ENCODE measurements around the gene VEZT. TPM values are rescaled to one million over a fixed set of nuclear protein-coding genes. Genes with fewer than 3 reads are reported as not detected.

VEZT gene
- total RNA-seq, 4 donors from 2014 or later, result 101 to 186 (median 160) TPM

GRCh38 chr12:95177201-95177768, 40.3 kb upstream of the VEZT start:
- TF ChIP-seq POLR2A (IDR thresholded peaks at IDR 0.05) (no peak), CTCF (IDR thresholded peaks at IDR 0.05) (no peak)
- no peak for DNase-seq
- intact Hi-C loops (cut with DNase I), result no loop called here
- H3K4me3 ChIP-seq (replicated peaks in 1 of 3), result no peak overlapping the region
- no peaks in the 10 kb centered on the region for H3K27me3 ChIP-seq
- peaks cover 10 to 11% of the 10 kb centered on the region in 2 donors for H3K4me1 ChIP-seq
- WGBS, 2 donors, result 89 to 99% methylated on average over 2 of the region's 2 CpGs
- H3K9me3 ChIP-seq, result no peaks in the 10 kb centered on the region
- H3K27ac ChIP-seq, result no peak overlapping the region
- H3K36me3 ChIP-seq, result no peaks in the 10 kb centered on the region

GRCh38 chr12:95178136-95178535, 39.5 kb upstream of the VEZT start:
- 83 to 98% methylated on average over 4 of the region's 4 CpGs for WGBS, 2 donors
- Histone ChIP-seq H3K27me3 (no peaks in the 10 kb centered on the region), H3K36me3 (no peaks in the 10 kb centered on the region), H3K27ac (no peak overlapping the region), H3K9me3 (no peaks in the 10 kb centered on the region), H3K4me3 (replicated peaks in 1 of 3) (no peak overlapping the region), H3K4me1 (peaks cover 8 to 9% of the 10 kb centered on the region in 2 donors)
- TF ChIP-seq POLR2A (IDR thresholded peaks at IDR 0.05), result no peak
- TF ChIP-seq CTCF (IDR thresholded peaks at IDR 0.05), result no peak
- DNase-seq, result no peak
- intact Hi-C loops (cut with DNase I), result no loop called here

- no peaks in the 10 kb centered on the region for H3K36me3 ChIP-seq
- 71 to 74% methylated on average over 5 of the region's 5 CpGs for WGBS, 2 donors
- H3K27me3 ChIP-seq, result no peaks in the 10 kb centered on the region
- no peak overlapping the region for H3K27ac ChIP-seq
- no peaks in the 10 kb centered on the region for H3K4me1 ChIP-seq
- no peak overlapping the region for H3K4me3 ChIP-seq (replicated peaks in 1 of 3)
- no peak for DNase-seq
- intact Hi-C loops (cut with DNase I), result no loop called here
- H3K9me3 ChIP-seq, result no peaks in the 10 kb centered on the region
- TF ChIP-seq CTCF (IDR thresholded peaks at IDR 0.05) (no peak), POLR2A (IDR thresholded peaks at IDR 0.05) (no peak)
These were observed 38.6 kb upstream of the VEZT start for GRCh38 chr12:95179011-95179410.

- Histone ChIP-seq H3K27ac (no peak overlapping the region), H3K27me3 (no peaks in the 10 kb centered on the region), H3K4me1 (no peaks in the 10 kb centered on the region), H3K4me3 (replicated peaks in 1 of 3) (no peak overlapping the region), H3K36me3 (no peaks in the 10 kb centered on the region), H3K9me3 (no peaks in the 10 kb centered on the region)
- no peak for DNase-seq
- TF ChIP-seq CTCF (IDR thresholded peaks at IDR 0.05), result no peak
- intact Hi-C loops (cut with DNase I), result no loop called here
- 85 to 93% methylated on average over 2 of the region's 2 CpGs for WGBS, 2 donors
These were observed 36.5 kb upstream of the VEZT start for GRCh38 chr12:95181103-95181502.

GRCh38 chr12:95182868-95183415, 34.7 kb upstream of the VEZT start:
- intact Hi-C loops (cut with DNase I), result no loop called here
- Histone ChIP-seq H3K27ac (peak overlapping the region in 1 of 3 donors; percentile 17), H3K4me3 (replicated peaks in 1 of 3) (no peak overlapping the region), H3K27me3 (no peaks in the 10 kb centered on the region), H3K4me1 (peaks cover 2% of the 10 kb centered on the region in 2 donors), H3K9me3 (no peaks in the 10 kb centered on the region), H3K36me3 (no peaks in the 10 kb centered on the region)
- TF ChIP-seq POLR2A (IDR thresholded peaks at IDR 0.05) (no peak), CTCF (IDR thresholded peaks at IDR 0.05) (no peak)
- 67 to 77% methylated on average over 5 of the region's 5 CpGs for WGBS, 2 donors
- no peak for DNase-seq

Data from thyroid gland (tissue), 4 donors.